ENCODE data around the gene SWAP70.

SWAP70 gene

DNA sequence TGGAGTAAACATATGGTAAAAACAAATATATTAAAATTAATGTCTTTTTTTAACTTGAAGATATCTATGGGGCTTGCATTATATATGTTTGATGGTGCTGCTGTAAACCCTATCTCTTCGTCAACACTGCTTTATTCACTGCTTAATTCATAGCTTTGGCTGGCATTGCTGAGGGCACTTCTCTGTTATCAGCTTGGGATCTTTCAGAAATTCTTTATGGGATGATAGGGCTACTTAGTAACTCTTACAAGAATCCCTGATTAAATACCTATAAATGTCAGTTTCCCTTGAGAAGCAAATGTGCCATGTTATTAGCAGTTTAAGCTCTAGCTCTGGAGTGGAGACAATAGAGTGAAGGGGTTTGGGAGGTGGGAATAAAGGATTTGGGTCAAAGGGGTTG is 112.3 kb downstream of the SWAP70 start:
- no peak for DNase-seq (ENCODE audit: low read depth, low spot score)

DNA sequence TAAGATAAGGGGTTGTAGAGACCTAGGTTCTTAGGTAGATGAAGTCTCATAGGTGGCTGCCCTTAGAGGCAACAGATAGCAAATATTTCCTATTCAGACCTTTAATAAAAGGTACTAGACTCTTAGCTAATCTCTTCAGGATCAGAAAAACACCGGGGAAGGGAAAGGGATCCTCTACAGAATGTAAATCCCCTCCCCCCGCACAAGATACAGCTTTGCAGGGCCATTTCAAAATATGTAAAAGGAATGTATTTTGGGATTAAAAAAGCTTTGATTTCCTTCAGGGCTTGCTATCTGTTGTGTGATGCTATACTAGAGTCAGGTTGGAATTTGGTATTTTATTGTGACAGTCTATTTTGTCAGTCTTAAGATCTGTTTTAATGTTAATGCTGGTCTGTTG is 113.2 kb downstream of the SWAP70 start:
- DNase-seq (ENCODE audit: low read depth, low spot score), result no peak

DNA sequence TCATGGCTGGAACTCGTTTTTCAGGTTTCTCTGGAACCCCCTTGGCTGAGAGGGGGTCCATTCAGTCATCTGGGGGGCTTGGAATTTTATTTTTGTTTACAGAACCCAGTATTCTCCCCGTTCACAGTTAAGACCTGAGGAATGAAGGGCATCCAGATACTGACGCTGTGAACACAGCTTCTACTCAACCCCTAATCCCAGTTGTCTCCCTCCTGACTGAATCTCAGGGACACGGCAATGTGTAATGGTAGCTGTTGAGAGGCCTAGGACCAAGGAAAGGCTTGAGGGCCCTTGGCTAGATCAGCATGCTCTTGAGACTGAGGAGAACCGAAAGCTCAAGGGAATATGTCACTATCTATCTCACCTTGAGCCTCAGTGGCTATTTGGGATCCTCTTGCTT is 113.6 kb downstream of the SWAP70 start:
- peak; percentile 44 for DNase-seq (ENCODE audit: low read depth, low spot score)

DNA sequence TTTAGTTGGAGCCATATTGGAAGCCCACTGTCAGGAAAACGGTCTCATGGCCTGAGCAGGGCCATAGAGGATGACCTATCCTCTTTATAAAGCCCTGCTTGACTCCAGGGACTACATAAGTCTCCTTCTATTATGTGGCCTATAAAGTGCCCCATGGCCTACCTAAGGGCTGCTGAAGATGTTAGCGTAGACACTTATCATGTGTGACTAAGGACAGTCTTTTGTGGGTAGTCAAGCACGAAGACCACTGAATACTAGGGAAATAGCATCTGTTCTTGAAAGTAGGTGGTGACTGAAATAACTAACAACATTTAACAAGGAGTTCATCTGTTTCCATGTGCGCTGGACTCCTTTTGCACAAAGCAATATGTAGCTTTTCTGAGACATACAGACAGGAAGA is 117.1 kb downstream of the SWAP70 start:
- no peak for DNase-seq (ENCODE audit: low read depth, low spot score)

DNA sequence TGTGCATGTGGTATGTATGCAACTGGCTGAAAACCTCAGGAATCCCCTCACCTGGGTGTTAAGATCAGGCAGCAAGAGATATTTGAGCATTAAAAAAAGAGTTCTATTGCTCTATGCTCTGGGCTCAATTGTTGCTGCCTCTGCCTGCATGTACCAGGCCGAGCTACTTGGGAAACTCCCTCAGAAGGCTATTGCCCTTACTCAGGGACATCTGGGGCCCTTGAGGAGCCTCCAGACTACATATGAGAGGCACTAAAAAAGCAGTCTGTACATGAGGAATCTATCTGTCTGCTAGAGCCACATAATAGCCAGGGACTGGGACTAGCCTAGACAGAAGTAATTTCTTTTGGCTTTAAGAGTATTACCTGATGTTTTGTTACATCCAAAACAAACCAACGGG is 120.1 kb downstream of the SWAP70 start:
- DNase-seq (ENCODE audit: low read depth, low spot score), result no peak

DNA sequence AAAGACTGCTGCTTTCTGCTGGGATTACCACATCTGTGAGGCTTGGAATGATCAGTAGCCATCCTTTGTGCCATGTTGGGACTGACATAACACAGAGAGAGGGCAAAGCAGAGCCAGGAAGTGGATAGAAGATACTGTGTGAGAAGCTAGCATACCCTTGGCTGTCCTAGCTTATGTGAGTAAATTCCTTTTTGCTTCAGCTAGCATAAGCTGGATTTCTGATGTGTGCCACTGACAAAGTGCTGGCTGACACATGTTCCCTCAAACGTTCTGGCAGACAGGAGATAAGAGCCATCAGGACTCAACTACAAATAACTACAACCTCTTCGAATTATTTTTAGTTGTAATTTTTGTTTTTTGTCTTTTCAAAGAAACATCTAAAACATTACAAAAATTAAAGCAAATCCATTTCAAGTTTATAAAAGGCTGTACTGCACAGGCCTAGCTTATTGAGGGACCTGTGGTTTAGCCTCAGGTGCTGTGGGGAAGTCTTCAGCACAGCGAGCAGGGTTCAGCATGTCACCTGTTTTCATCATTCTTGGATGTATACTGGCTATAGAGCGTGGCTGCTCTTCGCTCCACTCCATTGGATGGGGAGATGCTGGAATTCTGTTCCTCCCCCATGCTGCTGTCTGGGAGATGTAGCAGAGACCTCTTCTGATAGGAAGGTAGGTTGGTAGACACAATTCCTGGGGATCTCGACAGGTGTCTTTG is 120.9 kb downstream of the SWAP70 start:
- no peak for DNase-seq (ENCODE audit: low read depth, low spot score)

DNA sequence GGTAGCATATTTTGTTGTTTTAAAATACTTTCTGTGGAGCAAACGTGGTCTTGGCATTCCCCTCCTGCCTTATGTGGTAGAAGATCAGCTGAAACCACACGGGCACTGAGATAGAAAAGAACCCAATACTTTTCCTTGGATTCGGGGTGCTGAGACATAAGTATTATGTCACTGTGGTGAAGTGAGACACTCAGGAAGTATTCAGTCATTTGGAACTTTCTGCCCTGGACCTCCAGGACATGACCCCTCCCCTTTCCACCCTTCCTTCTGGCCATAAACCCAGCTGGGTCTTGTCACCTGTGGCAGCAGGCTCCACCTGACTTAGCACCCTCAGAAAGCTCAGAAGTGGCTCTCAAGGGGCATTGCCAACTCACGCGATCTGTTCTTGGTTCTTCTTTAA is 123.4 kb downstream of the SWAP70 start:
- DNase-seq (ENCODE audit: low read depth, low spot score), result no peak

DNA sequence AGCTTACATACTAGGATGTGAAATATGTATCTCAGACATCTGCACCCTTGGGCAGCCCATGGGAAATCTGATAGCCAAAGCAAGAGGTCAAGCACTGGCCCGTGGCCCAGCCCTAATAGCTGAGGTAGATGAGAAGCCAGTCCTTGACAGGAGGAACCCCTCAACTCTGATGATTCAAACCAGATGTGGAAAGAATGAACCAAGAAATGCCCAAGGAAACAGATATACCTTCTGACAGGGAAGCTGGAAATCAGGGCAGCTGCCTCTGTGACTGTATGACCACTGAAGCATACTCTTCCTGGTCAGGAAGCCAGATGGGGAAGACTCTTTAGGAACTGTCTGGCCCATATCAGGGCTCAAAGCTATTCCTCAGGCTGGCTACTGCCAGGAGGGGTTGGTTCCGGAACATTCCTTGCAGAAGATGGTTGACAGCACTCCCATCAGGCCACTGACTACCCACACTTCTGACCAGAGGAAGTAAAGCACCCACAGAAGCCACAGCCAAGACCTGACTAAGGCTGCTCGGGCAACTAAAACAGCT is 124.2 kb downstream of the SWAP70 start:
- no peak for DNase-seq (ENCODE audit: low read depth, low spot score)

DNA sequence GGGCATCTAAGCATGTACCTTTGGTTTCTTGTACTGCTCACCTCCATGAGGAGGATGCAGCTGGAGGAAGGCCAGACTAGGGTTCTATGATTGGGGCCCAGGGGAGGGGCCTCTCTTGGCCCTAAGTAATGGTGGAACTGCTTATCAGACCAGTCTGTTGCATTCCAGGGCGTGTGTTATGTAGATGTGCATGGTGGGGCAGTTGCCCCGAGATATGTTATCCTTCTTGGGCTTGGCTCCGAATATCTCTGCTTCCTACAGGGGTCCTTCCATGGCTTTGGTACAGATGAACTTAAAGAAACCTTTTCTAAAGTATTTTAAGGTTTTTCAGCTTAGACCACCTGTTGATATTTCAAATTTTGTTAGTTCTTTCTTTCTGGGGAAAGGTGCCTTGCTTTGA is 126.0 kb downstream of the SWAP70 start:
- peak; percentile 12 for DNase-seq (ENCODE audit: low read depth, low spot score)

DNA sequence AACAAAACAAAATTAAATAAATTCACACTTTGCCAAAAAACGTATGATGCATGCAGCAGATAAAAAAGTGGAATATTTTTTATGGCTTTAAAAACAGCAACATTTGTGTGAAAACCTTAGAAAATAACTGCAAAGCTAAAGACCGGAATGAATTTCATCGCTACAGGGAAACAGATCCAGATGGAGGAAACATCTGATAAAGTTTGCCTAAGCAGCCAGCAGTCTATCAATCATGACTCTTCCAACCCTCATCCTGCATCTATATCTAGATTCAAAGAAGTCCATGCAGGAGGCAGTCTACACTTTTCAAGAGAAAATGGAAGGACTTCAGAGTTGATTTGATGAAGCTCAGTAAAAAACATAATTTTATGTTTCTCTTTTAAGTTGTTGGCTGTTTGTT is 126.8 kb downstream of the SWAP70 start:
- no peak for DNase-seq (ENCODE audit: low read depth, low spot score)

DNA sequence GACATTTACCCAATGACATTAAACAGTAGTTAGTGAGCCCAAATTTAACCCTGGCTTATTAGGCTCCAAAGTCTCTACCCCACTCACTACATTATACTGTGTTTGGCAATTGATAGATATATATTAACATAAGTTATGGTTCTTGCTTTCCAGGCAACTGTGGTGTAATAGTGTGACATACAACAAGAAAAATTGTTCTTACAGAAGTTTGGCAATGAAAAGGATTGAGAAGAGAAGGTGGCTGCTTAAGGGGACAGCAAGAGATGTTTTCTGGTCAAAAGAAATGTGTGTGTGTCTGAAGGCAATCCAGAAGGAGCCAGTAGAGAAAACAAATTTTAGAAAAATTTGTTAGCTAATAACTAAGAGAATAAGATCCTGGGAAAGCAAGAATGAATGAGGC is 132.4 kb downstream of the SWAP70 start:
- DNase-seq (ENCODE audit: low read depth, low spot score), result no peak

DNA sequence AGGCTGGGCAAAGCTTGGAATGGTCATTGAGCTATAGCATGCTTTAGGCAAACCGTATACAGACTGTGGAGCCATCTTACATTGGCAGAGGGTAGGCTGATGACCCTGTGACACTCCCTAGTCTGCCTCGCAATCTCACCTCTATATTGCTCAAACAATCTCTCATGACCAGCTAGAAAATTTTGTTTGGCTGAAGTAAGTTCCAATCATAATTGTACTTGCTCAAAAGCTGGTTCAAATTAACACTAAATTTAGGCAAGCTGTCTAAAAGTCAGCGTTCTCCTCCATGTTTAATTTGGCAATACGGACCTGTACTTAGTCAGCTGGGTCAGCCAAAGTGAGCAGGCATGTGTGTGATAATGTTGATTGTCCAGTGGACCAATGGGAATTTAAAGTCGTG is 133.0 kb downstream of the SWAP70 start:
- no peak for DNase-seq (ENCODE audit: low read depth, low spot score)

DNA sequence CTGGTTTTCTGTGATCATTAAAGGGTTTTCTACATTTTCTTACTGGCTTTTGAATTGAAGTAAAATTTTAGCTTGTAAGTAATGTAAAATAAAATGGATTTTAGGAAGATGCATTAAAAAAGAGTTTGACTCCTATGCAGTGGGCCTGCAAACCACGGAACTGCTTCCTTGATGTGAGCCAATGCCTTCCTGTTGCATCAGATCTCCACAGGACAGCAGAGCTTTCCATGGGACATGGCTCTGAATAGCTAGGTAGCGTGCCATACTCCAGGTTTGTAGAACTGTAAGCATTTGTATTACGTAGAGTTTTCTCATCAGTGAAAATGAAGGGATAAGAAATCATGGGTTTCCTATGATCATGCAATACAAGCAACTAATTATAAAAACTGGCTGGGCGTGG is 133.4 kb downstream of the SWAP70 start:
- DNase-seq (ENCODE audit: low read depth, low spot score), result no peak

DNA sequence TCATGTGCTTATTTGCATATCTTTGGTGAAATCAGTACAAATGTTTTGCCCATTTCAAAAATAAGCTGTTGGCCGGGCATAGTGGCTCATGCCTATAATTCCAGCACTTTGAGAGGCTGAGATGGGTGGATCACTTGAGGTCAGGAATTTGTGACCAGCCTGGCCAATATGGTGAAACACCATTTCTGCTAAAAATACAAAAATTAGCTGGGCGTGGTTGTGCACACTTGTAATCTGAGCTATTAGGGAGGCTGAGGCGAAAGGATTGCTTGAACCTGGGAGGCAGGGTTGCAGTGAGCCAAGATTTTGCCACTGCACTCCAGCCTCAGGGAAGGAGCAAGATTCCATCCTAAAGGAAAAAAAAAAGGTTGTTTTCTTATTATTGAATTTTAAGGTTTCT is 136.0 kb downstream of the SWAP70 start:
- DNase-seq (ENCODE audit: low read depth, low spot score), result no peak

DNA sequence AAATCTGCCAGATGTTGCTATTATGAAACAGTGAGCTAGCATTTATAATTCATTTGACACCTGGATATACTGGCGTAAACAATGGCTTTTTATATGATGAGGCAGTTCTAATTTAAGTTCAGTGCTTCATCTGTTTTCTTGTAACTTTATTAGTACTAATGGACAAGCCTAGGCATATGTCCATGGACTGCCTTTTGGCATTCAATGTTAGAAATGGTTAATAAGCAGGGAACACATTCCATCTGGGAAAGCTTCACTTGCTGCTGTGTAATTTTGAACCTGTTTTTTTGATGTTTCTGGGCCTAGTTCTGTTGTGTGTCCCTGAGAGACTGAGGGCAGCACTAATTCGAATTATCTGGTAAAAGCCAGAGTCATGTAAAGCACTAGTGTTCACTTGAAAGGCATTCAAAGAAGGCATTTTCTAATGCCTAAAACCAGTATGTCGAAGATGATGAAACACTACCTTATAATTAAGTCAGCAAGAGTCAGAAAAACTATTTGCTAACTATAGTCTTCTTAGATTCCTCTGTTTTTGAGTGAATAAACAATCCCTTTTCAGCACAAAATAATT is 138.5 kb downstream of the SWAP70 start:
- no peak for DNase-seq (ENCODE audit: low read depth, low spot score)

Data from ELF-1 (cell line).